PFSK-1 (cell line): ENCODE data around the gene GNG7.

ENCODE experiments used
- FOXP2 ChIP-seq: optimal IDR thresholded peaks from 2 replicates; pipeline ENCODE3; 2011; ENCODE audit warnings: borderline replicate concordance, control low read depth, inconsistent platforms; ENCODE audit not compliant: insufficient read depth; ENCODE audit errors: extremely low read length, extremely low read depth
- POLR2AphosphoS5 ChIP-seq: IDR thresholded peaks from 2 replicates; pipeline ENCODE4 v1.6.1; 2012; ENCODE audit warnings: low read depth, mild to moderate bottlenecking, control low read depth, low read length, moderate library complexity
- SIN3A ChIP-seq: IDR thresholded peaks from 2 replicates; pipeline ENCODE4 v1.6.1; 2012; ENCODE audit warnings: mild to moderate bottlenecking, low read length, moderate library complexity, borderline replicate concordance; ENCODE audit not compliant: insufficient read depth
- TAF1 ChIP-seq: IDR thresholded peaks from 2 replicates; pipeline ENCODE4 v1.6.1; 2012; ENCODE audit warnings: low read length, control low read depth, borderline replicate concordance; ENCODE audit not compliant: insufficient read depth
- TF ChIP-seq, protein P1 (sequence below), 2 experiments: IDR thresholded peaks; 2 replicates each; pipeline versions ENCODE4 v1.6.1 to v1.8.0; 2011 to 2012; ENCODE audit warnings: low read depth in 2 of 2, low read length in 2 of 2, control low read depth in 1 of 2, inconsistent platforms in 1 of 2, mild to moderate bottlenecking in 1 of 2, moderate library complexity in 1 of 2; ENCODE audit not compliant: insufficient read depth in 1 of 2

GNG7 gene

DNA sequence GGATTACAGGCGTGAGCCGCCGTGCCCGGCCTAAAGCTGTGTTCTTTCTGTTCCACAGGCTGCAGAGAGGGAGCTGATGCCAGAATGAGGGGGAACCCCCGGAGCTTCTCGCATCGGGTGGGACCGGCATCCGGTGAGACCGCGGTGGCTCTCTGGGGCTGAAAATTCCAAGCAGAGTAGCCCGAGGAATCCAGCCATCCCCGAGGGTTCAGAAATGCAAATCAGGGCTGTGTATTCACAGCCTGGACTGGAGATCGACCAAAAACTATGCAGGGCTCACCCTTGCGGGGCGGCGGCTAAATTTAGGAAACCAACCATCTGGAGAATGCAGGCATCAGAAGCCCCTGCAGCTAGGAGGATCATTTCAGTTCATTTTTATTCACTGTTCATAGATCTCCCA is 99.2 kb downstream of the GNG7 start:
- TF ChIP-seq POLR2AphosphoS5 (no peak), SIN3A (no peak), FOXP2 (no peak), TAF1 (no peak)
- TF ChIP-seq, protein P1, sequence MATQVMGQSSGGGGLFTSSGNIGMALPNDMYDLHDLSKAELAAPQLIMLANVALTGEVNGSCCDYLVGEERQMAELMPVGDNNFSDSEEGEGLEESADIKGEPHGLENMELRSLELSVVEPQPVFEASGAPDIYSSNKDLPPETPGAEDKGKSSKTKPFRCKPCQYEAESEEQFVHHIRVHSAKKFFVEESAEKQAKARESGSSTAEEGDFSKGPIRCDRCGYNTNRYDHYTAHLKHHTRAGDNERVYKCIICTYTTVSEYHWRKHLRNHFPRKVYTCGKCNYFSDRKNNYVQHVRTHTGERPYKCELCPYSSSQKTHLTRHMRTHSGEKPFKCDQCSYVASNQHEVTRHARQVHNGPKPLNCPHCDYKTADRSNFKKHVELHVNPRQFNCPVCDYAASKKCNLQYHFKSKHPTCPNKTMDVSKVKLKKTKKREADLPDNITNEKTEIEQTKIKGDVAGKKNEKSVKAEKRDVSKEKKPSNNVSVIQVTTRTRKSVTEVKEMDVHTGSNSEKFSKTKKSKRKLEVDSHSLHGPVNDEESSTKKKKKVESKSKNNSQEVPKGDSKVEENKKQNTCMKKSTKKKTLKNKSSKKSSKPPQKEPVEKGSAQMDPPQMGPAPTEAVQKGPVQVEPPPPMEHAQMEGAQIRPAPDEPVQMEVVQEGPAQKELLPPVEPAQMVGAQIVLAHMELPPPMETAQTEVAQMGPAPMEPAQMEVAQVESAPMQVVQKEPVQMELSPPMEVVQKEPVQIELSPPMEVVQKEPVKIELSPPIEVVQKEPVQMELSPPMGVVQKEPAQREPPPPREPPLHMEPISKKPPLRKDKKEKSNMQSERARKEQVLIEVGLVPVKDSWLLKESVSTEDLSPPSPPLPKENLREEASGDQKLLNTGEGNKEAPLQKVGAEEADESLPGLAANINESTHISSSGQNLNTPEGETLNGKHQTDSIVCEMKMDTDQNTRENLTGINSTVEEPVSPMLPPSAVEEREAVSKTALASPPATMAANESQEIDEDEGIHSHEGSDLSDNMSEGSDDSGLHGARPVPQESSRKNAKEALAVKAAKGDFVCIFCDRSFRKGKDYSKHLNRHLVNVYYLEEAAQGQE (IDR thresholded peaks at IDR 0.05; ENCODE audit: insufficient read depth in 1 of 2, low read depth in 2 of 2, low read length in 2 of 2) = no peak

DNA sequence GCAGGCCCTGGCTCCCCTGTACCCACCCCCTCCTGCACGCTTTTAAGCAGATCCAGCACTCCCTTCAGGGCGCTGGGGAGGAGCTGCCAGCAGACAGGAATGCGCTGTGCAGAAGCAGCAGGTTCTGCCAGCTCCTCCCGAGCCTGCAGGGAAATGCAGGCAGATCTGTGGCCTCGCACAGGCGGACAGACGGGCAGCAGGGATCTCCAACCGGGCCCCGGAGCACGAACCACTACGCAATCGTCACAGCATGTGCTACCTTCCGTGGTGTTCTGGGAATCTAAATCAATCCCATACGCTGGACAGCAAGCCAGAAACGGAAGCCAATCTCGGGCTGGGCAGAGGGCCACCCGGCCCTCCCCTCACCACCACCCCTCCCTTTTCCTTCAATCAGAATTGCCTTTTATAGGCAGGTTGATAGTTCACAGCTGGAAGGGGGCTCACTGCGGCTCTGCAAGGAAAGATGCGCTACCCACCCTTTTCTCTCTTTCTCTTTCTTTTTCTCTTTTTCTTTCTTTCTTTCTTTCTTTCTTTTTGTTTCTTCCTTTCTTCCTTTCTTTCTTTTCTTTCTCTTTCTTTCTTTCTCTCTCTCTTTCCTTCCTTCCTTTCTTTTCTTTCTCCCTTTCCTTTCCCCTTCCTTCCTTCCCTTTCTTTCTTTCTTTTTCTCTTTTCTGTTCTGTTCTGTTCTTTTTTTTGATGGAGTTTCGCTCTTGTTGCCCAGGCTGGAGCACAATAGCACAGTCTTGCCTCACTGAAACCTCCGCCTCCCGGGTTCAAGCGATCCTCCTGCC is 99.9 kb downstream of the GNG7 start:
- TF ChIP-seq, protein P1 (IDR thresholded peaks at IDR 0.05; ENCODE audit: insufficient read depth in 1 of 2, low read depth in 2 of 2, low read length in 2 of 2) = peak in 1 of 2 experiments; percentile 61; a peak in 1 of 4 replicates
- TF ChIP-seq SIN3A = no peak
- TF ChIP-seq FOXP2 = peak; percentile 50

GRCh38 chr19:2600914-2601870 is 101.3 kb downstream of the GNG7 start:
- no peak for TF ChIP-seq SIN3A
- no peak for TF ChIP-seq POLR2AphosphoS5
- no peak for TF ChIP-seq FOXP2
- TF ChIP-seq, protein P1 (IDR thresholded peaks at IDR 0.05; ENCODE audit: insufficient read depth in 1 of 2, low read depth in 2 of 2, low read length in 2 of 2) = no peak
- no peak for TF ChIP-seq TAF1

- TF ChIP-seq FOXP2 = no peak
Observed at GRCh38 chr19:2594319-2594718, 108.2 kb downstream of the GNG7 start.

DNA sequence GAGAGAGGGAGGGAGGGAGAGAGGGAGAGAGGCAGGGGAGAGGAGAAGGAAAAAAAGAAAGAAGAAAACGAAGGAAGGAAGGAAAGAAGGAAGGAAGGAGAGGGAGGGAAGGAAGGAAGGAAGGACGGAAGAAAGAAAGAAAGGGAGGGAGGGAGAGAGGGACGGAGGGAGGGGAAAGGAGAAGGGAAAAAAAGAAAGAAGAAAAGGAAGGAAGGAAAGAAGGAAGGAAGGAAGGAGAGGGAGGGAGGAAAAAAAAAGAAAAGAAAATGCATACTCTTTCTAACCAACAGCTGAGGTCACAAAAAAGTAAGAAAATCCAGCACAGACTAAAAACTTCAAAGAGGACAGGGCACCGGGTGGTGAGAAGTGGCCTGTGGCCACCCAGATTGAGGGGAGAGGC is 109.7 kb downstream of the GNG7 start:
- TF ChIP-seq FOXP2 (no peak), POLR2AphosphoS5 (no peak), TAF1 (no peak), SIN3A (no peak)
- TF ChIP-seq, protein P1 (IDR thresholded peaks at IDR 0.05; ENCODE audit: insufficient read depth in 1 of 2, low read depth in 2 of 2, low read length in 2 of 2) = no peak
